ENCODE data around the gene SEL1L. TPM values are rescaled to one million over a fixed set of nuclear protein-coding genes. Genes with fewer than 3 reads are reported as not detected.
"Not testable (repeated sequence)": the region's sequence is repeated elsewhere in the genome, so short reads cannot be mapped to it uniquely, and the experiment has no call there.

Gene SEL1L
- total RNA-seq, 2 donors from 2014 or later, result 91.2 to 121 TPM

GRCh38 chr14:81555684-81556083, 22.0 kb upstream of the SEL1L start:
- no peak for DNase-seq
- no peaks in the 10 kb centered on the region for H3K4me1 ChIP-seq
- no peaks in the 10 kb centered on the region for H3K36me3 ChIP-seq
- no peak overlapping the region for H3K4me3 ChIP-seq
- no peaks in the 10 kb centered on the region for H3K9me3 ChIP-seq
- intact Hi-C loops (cut with DNase I), result no loop called here
- no peak overlapping the region for H3K9ac ChIP-seq (ENCODE audit: low read depth in 2 of 2, low read length in 2 of 2)
- TF ChIP-seq CTCF (IDR thresholded peaks at IDR 0.05), result no peak
- H3K27ac ChIP-seq, result no peak overlapping the region
- no peaks in the 10 kb centered on the region for H3K27me3 ChIP-seq

GRCh38 chr14:81555051-81555450, 21.4 kb upstream of the SEL1L start:
- Histone ChIP-seq H3K4me3 (no peak overlapping the region), H3K27me3 (no peaks in the 10 kb centered on the region), H3K4me1 (no peaks in the 10 kb centered on the region), H3K9me3 (no peaks in the 10 kb centered on the region), H3K27ac (no peak overlapping the region), H3K9ac (ENCODE audit: low read depth in 2 of 2, low read length in 2 of 2) (no peak overlapping the region), H3K36me3 (no peaks in the 10 kb centered on the region)
- DNase-seq, result no peak
- no peak for TF ChIP-seq CTCF (IDR thresholded peaks at IDR 0.05)
- intact Hi-C loops (cut with DNase I), result no loop called here

GRCh38 chr14:81551471-81551870, 17.8 kb upstream of the SEL1L start:
- Histone ChIP-seq H3K36me3 (no peaks in the 10 kb centered on the region), H3K4me1 (no peaks in the 10 kb centered on the region), H3K4me3 (no peak overlapping the region), H3K27me3 (no peaks in the 10 kb centered on the region), H3K27ac (no peak overlapping the region), H3K9ac (ENCODE audit: low read depth in 2 of 2, low read length in 2 of 2) (no peak overlapping the region), H3K9me3 (no peaks in the 10 kb centered on the region)
- no peak for TF ChIP-seq CTCF (IDR thresholded peaks at IDR 0.05)
- DNase-seq, result no peak
- intact Hi-C loops (cut with DNase I), result no loop called here

GRCh38 chr14:81550001-81550637, 16.5 kb upstream of the SEL1L start:
- Histone ChIP-seq H3K9ac (ENCODE audit: low read depth in 2 of 2, low read length in 2 of 2) (no peak overlapping the region), H3K4me1 (no peaks in the 10 kb centered on the region), H3K9me3 (no peaks in the 10 kb centered on the region), H3K27me3 (no peaks in the 10 kb centered on the region), H3K36me3 (no peaks in the 10 kb centered on the region), H3K4me3 (no peak overlapping the region), H3K27ac (no peak overlapping the region)
- no peak for TF ChIP-seq CTCF (IDR thresholded peaks at IDR 0.05)
- intact Hi-C loops (cut with DNase I), result no loop called here
- DNase-seq, result no peak

GRCh38 chr14:81541206-81541605, 7.6 kb upstream of the SEL1L start:
- H3K36me3 ChIP-seq; H3K9me3 ChIP-seq; DNase-seq; H3K9ac ChIP-seq (ENCODE audit: low read depth in 2 of 2, low read length in 2 of 2); H3K27me3 ChIP-seq; H3K4me1 ChIP-seq; H3K27ac ChIP-seq; H3K4me3 ChIP-seq; intact Hi-C loops (cut with DNase I): not testable (repeated sequence)

- no peak overlapping the region for H3K27ac ChIP-seq
- no peak overlapping the region for H3K4me3 ChIP-seq
- no peak for DNase-seq
- intact Hi-C loops (cut with DNase I), result no loop called here
- no peaks in the 10 kb centered on the region for H3K36me3 ChIP-seq
- H3K4me1 ChIP-seq, result peaks cover 3% of the 10 kb centered on the region
- no peak overlapping the region for H3K9ac ChIP-seq (ENCODE audit: low read depth in 2 of 2, low read length in 2 of 2)
- H3K27me3 ChIP-seq, result no peaks in the 10 kb centered on the region
- TF ChIP-seq CTCF (IDR thresholded peaks at IDR 0.05), result no peak
- no peaks in the 10 kb centered on the region for H3K9me3 ChIP-seq
These were observed 3.5 kb upstream of the SEL1L start for GRCh38 chr14:81537193-81537592.

Measured in colonic mucosa (tissue), 4 donors.